Heart left ventricle (tissue), 16 donors: ENCODE measurements around the gene TESMIN. TPM values are rescaled to one million over a fixed set of nuclear protein-coding genes. Genes with fewer than 3 reads are reported as not detected.

Experiments used
- ATAC-seq, 4 donors: fragments of 200-7000 bp; cut with Tn5 transposase; one replicate each; pipeline ENCODE4 v1.9.1; 2020 to 2022; ENCODE audit warnings: moderate library complexity in 4 of 4, mild to moderate bottlenecking in 3 of 4, moderate number of reproducible peaks in 1 of 4
- DNase-seq, 5 donors: peaks; one replicate each; pipeline ENCODE4 v3.0.0-alpha.2; 2020
- H3K27ac ChIP-seq, 12 donors: fragments of 200-600 bp; sonication (generic) in 4 of 12; one replicate each; pipeline versions ENCODE4 v1.5.0 to v1.8.0; 2016 to 2022; ENCODE audit warnings: mild to moderate bottlenecking in 2 of 12
- H3K27me3 ChIP-seq, 9 donors: fragments of 200-600 bp; sonication (generic) in 2 of 9; one replicate each; pipeline versions ENCODE4 v1.5.1 to v1.8.0; 2016 to 2022; ENCODE audit warnings: mild to moderate bottlenecking in 3 of 9
- H3K36me3 ChIP-seq, 9 donors: fragments of 200-600 bp; sonication (generic) in 2 of 9; one replicate each; pipeline versions ENCODE4 v1.5.0 to v1.8.0; 2018 to 2022; ENCODE audit warnings: mild to moderate bottlenecking in 2 of 9
- H3K4me1 ChIP-seq, 12 donors: fragments of 200-600 bp; sonication (generic) in 4 of 12; one replicate each; pipeline versions ENCODE4 v1.5.0 to v1.8.0; 2016 to 2022; ENCODE audit warnings: mild to moderate bottlenecking in 3 of 12
- H3K4me3 ChIP-seq, 12 donors: fragments of 200-600 bp; sonication (generic) in 4 of 12; one replicate each; pipeline versions ENCODE4 v1.5.0 to v1.8.0; 2017 to 2022; ENCODE audit warnings: mild to moderate bottlenecking in 9 of 12, moderate library complexity in 4 of 12
- H3K9me3 ChIP-seq, 12 donors: fragments of 200-600 bp; sonication (generic) in 4 of 12; one replicate each; pipeline versions ENCODE4 v1.5.0 to v1.8.0; 2016 to 2022; ENCODE audit warnings: mild to moderate bottlenecking in 1 of 12
- CTCF ChIP-seq, 12 donors: fragments of 200-600 bp; sonication (generic) in 4 of 12; IDR thresholded peaks; one replicate each; pipeline versions ENCODE4 v1.5.0 to v1.8.0; 2018 to 2022; ENCODE audit warnings: antibody characterized with exemption in 12 of 12, mild to moderate bottlenecking in 5 of 12
- POLR2A ChIP-seq, 2 donors: fragments of 450-650 bp; IDR thresholded peaks; one replicate each; pipeline ENCODE4 v1.6.1; 2017; ENCODE audit warnings: antibody characterized with exemption in 2 of 2, mild to moderate bottlenecking in 2 of 2, moderate library complexity in 2 of 2
- WGBS, 4 donors: extraction: QIAGEN DNeasy Blood & Tissue Kit in 2 of 4; methylation state at CpG; one replicate each; pipeline versions ENCODE4 v1.1.5 to v1.1.7; 2013 to 2018; 5-methylcytosine and 5-hydroxymethylcytosine counted together
- intact Hi-C, 10 donors: fragments of 100-400 bp; cut with DNase I; formaldehyde crosslinking; loops; one replicate each; pipeline versions ENCODE4 v1.11.1 to v1.14.2; 2022
- polyA plus RNA-seq, 2 donors: library from polyadenylated mRNA; stranded (reverse); fragments of 200-250 nt; gene quantifications; one replicate each; pipeline ENCODE4 v1.2.3, GENCODE V29; 2013
- total RNA-seq, 9 donors: library from RNA; depleted of rRNA in 2 of 9; stranded (reverse); fragments of >200 nt in 2 of 9; fragmentation: NEBNext Ultra II Directional in 3 of 9; extraction: Animal tissue kit (Norgen Biotek cat#: 25700) in 3 of 9; gene quantifications; one replicate each; pipeline versions ENCODE4 v1.1.0 to v1.2.4, GENCODE V29; 2016 to 2023
- donor health status: ischemic (EF 13 %, LVEDD 7.1; RV severe dilation, severe dysfunction).
- donor health status: healthy with polysubstance abuse.
- donor health status: DM: no; HTN: yes; CAD: no.
- donor health status: DM: no; HTN: no; CAD: no.
- donor health status: ischemic (EF 25% LVEDD 6.9; RV normal size, moderate dysfunction).
- donor health status: ischemic (EF 25% LVEDD 5.7; RV mildly dilated, moderate dysfunction).
- donor health status: healthy.
- donor health status: DM: yes; HTN: yes; CAD: no.
- donor health status: ischemic (EF 35%, LVEDD 5.7; RV mildly dilated, moderate dysfunction).
- donor health status: nonischemic (EF 11% LVEDD 7.7; RV severe dilation, severe dysfunction).
- donor health status: DM: yes; HTN: yes; CAD: no.
- donor health status: PGD.
- donor health status: ischemic (EF 29% LVEDD 5.4; RV normal size, mild dysfunction).
- donor health status: nonischemic (EF 23%, LVEDD 6.1; RV moderate dilation, normal function).

Gene TESMIN
- total and polyA plus RNA-seq, 11 donors, result 0.12 to 2.0 (median 0.42) TPM; not detected in 1

DNA sequence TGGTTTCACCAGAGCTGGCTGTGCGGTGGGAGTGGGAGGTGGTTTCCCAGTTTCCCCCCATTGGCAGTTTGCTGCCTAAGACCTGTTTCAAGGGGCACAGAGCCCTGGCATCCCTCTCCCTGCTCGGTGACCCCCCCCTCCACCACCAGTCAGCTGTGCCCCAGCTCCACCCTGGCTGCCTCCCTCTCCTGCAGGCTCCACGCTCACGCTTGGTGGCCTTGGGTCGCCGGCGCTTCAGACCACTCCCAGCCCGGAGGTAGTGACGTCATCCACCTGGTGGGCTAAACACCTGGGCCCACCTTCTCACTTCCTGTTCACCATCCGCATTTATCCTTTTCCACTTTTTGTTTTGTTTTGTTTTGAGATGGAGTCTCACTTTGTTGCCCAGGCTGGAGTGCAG, 59.2 kb downstream of the TESMIN start:
- no peak overlapping the region for H3K27ac ChIP-seq
- DNase-seq, result no peak
- intact Hi-C loops, result no loop called here
- no peaks in the 10 kb centered on the region for H3K4me1 ChIP-seq
- WGBS, 4 donors, result 87 to 91% (median 89%) methylated on average over 10 of the region's 10 CpGs
- no peaks in the 10 kb centered on the region for H3K36me3 ChIP-seq
- H3K27me3 ChIP-seq, result peaks cover 0 to 40% (median 11%) of the 10 kb centered on the region in 9 donors
- no peak for ATAC-seq
- H3K4me3 ChIP-seq, result no peak overlapping the region
- peaks cover 0 to 13% (median 0%) of the 10 kb centered on the region in 12 donors for H3K9me3 ChIP-seq
- TF ChIP-seq POLR2A (IDR thresholded peaks at IDR 0.05) (no peak), CTCF (IDR thresholded peaks at IDR 0.05) (no peak)

DNA sequence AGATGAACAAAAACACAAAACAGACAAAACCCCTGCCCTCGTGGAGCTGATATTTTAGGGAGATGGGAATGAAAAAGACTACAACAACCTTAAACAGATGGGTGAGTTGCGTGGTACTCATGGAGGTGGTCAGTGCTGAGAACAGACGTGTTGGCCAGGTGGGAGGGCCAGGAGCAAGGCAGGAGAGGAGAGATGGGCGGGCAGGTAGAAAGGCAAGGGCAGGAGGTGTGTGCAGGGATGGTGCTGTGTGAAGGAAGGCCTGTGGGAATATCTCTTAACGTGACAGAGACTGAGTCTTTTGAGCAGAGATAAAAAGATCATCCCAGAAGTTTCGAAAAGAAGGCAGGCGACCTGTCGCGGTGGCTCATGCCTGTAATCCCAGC, 59.9 kb downstream of the TESMIN start:
- Histone ChIP-seq H3K4me3 (no peak overlapping the region), H3K36me3 (no peaks in the 10 kb centered on the region), H3K4me1 (no peaks in the 10 kb centered on the region), H3K9me3 (peaks cover 0 to 6% (median 0%) of the 10 kb centered on the region in 12 donors), H3K27ac (no peak overlapping the region), H3K27me3 (peaks cover 0 to 47% (median 16%) of the 10 kb centered on the region in 9 donors)
- 78 to 87% (median 84%) methylated on average over 9 of the region's 9 CpGs for WGBS, 4 donors
- ATAC-seq (no peak), DNase-seq (no peak)
- intact Hi-C loops, result no loop called here
- TF ChIP-seq CTCF (IDR thresholded peaks at IDR 0.05) (no peak), POLR2A (IDR thresholded peaks at IDR 0.05) (no peak)

- peaks cover 0 to 52% (median 22%) of the 10 kb centered on the region in 9 donors for H3K27me3 ChIP-seq
Measured at GRCh38 chr11:68690671-68691401, 60.5 kb downstream of the TESMIN start.

More at GRCh38 chr11:68690671-68691401, 60.5 kb downstream of the TESMIN start:
- DNase-seq (no peak), ATAC-seq (no peak)
- WGBS, 4 donors, result 67 to 81% (median 72%) methylated on average over 16 of the region's 16 CpGs
- Histone ChIP-seq H3K4me1 (no peaks in the 10 kb centered on the region), H3K4me3 (no peak overlapping the region), H3K9me3 (peaks cover 0 to under 1% (median 0%) of the 10 kb centered on the region in 12 donors), H3K27ac (no peak overlapping the region), H3K36me3 (no peaks in the 10 kb centered on the region)
- no peak for TF ChIP-seq POLR2A (IDR thresholded peaks at IDR 0.05)
- TF ChIP-seq CTCF (IDR thresholded peaks at IDR 0.05), result no peak
- intact Hi-C loops, result no loop called here
